Lung (tissue), 12 donors: ENCODE measurements around the gene PAK1. TPM values are rescaled to one million over a fixed set of nuclear protein-coding genes. Genes with fewer than 3 reads are reported as not detected.

Source experiments
- ATAC-seq: fragments of 200-7000 bp; cut with Tn5 transposase; one replicate; pipeline ENCODE4 v1.9.1; 2020; ENCODE audit warnings: moderate number of reproducible peaks; ENCODE audit not compliant: insufficient read depth, low FRiP score
- DNase-seq, 3 donors: peaks; one replicate each; pipeline ENCODE4 v3.0.0-alpha.2; 2013 to 2017
- H3K27ac ChIP-seq, 2 donors: one replicate each; pipeline ENCODE4 v1.5.1; 2013; ENCODE audit warnings: mild to moderate bottlenecking in 2 of 2, moderate library complexity in 2 of 2, control low read depth in 1 of 2, inconsistent platforms in 1 of 2, low read depth in 1 of 2, low read length in 1 of 2
- H3K27me3 ChIP-seq, 3 donors: one replicate each; pipeline ENCODE4 v1.5.1; 2013; ENCODE audit warnings: low read length in 2 of 3; ENCODE audit not compliant: control insufficient read depth in 3 of 3, insufficient read depth in 3 of 3
- H3K36me3 ChIP-seq, 4 donors: one replicate each; pipeline ENCODE4 v1.5.1; 2013; ENCODE audit warnings: low read length in 4 of 4, mild to moderate bottlenecking in 1 of 4, moderate library complexity in 1 of 4; ENCODE audit not compliant: control insufficient read depth in 4 of 4, insufficient read depth in 4 of 4
- H3K4me1 ChIP-seq, 5 donors: one replicate each; pipeline ENCODE4 v1.5.1; 2013; ENCODE audit warnings: low read length in 5 of 5, mild to moderate bottlenecking in 2 of 5, moderate library complexity in 1 of 5; ENCODE audit not compliant: control insufficient read depth in 5 of 5, insufficient read depth in 5 of 5
- H3K4me3 ChIP-seq: one replicate; pipeline ENCODE4 v1.5.1; 2013; ENCODE audit warnings: mild to moderate bottlenecking, control low read depth, moderate library complexity
- H3K9ac ChIP-seq, 2 donors: one replicate each; pipeline ENCODE4 v1.5.1; 2013; ENCODE audit warnings: low read length in 2 of 2, control low read depth in 1 of 2; ENCODE audit not compliant: insufficient read depth in 1 of 2
- H3K9me3 ChIP-seq, 4 donors: one replicate each; pipeline ENCODE4 v1.5.1; 2013; ENCODE audit warnings: low read length in 3 of 4, mild to moderate bottlenecking in 1 of 4, moderate library complexity in 1 of 4; ENCODE audit not compliant: control insufficient read depth in 4 of 4, insufficient read depth in 3 of 4
- WGBS, 2 donors: extraction: QIAGEN DNeasy Blood & Tissue Kit; methylation state at CpG; one replicate each; pipeline ENCODE4 v1.1.7; 2013; 5-methylcytosine and 5-hydroxymethylcytosine counted together
- polyA plus RNA-seq, 2 donors: library from polyadenylated mRNA; stranded (reverse); fragments of 200-250 nt; gene quantifications; one replicate each; pipeline ENCODE4 v1.2.1, GENCODE V29; 2013
- total RNA-seq, 2 donors: library from RNA; depleted of rRNA in 1 of 2; stranded (reverse); fragments of >200 nt in 1 of 2; gene quantifications; one replicate each; pipeline ENCODE4 v1.2.1, GENCODE V29; 2014 to 2021
- TF ChIP-seq, protein P1 (sequence below): IDR thresholded peaks from 2 replicates; pipeline ENCODE4 v1.5.1; 2012; ENCODE audit warnings: mild to moderate bottlenecking; ENCODE audit errors: control extremely low read depth, extremely low read depth
- donor health status: control.
- donor health status: control.
- donor health status: Bipolar disorder and iron deficiency.
- donor health status: healthy.
- donor health status: DM: yes; HTN: yes; CAD: no.

PAK1 gene
- total and polyA plus RNA-seq, 4 donors, result 8.4 to 70.6 (median 29.8) TPM

DNA sequence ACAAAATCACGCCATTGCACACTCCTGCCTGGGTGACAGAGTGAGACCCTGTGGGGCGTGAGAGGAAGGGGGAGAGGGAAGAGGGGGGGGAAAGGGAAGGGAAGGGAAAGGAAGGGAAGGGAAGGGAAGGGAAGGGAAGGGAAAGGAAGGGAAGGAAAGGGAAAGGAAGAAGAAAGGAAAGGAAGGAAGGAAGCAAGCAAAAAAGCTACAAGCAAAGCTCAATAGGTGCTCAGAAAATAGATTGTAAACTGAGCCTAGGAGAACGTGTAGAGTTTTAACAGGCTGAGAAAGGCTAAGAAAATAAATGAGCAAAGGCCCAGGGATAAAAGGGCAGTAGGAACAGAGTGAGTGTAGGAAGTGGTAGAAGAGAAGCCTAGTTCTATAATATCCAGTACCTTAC lies 141.6 kb downstream of the PAK1 start:
- peaks cover 0 to 12% (median 6%) of the 10 kb centered on the region in 4 donors for H3K36me3 ChIP-seq
- H3K9me3 ChIP-seq, result no peaks in the 10 kb centered on the region
- no peak for DNase-seq
- no peaks in the 10 kb centered on the region for H3K27me3 ChIP-seq
- no peak overlapping the region for H3K9ac ChIP-seq
- no peak overlapping the region for H3K27ac ChIP-seq
- H3K4me3 ChIP-seq, result no peak overlapping the region
- TF ChIP-seq, protein P1, sequence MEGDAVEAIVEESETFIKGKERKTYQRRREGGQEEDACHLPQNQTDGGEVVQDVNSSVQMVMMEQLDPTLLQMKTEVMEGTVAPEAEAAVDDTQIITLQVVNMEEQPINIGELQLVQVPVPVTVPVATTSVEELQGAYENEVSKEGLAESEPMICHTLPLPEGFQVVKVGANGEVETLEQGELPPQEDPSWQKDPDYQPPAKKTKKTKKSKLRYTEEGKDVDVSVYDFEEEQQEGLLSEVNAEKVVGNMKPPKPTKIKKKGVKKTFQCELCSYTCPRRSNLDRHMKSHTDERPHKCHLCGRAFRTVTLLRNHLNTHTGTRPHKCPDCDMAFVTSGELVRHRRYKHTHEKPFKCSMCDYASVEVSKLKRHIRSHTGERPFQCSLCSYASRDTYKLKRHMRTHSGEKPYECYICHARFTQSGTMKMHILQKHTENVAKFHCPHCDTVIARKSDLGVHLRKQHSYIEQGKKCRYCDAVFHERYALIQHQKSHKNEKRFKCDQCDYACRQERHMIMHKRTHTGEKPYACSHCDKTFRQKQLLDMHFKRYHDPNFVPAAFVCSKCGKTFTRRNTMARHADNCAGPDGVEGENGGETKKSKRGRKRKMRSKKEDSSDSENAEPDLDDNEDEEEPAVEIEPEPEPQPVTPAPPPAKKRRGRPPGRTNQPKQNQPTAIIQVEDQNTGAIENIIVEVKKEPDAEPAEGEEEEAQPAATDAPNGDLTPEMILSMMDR, result no peak
- no peak for ATAC-seq
- H3K4me1 ChIP-seq, result no peaks in the 10 kb centered on the region
- 84 to 86% methylated on average over 2 of the region's 3 CpGs for WGBS, 2 donors

DNA sequence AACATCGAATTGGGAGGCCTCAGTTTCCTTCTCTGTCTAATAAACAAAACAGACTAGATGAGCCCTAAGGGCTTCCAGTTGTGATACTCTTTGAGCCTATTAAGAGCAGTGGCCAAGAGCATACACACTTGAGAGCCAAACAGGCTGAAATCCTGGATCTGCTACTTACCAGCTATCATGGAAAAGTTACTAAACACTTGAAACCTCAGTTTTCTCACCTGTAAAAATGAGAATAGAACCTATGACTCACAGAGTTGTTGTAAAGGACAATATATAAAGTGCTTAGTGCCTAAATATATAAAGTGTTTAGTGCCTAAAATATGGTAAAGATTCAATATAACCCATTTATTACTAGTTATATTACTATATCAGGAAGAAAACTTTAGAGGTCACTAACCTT lies 148.7 kb downstream of the PAK1 start:
- no peak overlapping the region for H3K27ac ChIP-seq
- no peak overlapping the region for H3K4me3 ChIP-seq
- no peaks in the 10 kb centered on the region for H3K4me1 ChIP-seq
- H3K27me3 ChIP-seq, result no peaks in the 10 kb centered on the region
- H3K9me3 ChIP-seq, result no peaks in the 10 kb centered on the region
- DNase-seq, result no peak
- 90 to 92% methylated on average over 1 of the region's 1 CpG for WGBS, 2 donors
- H3K36me3 ChIP-seq, result peaks cover 0 to 5% (median 2%) of the 10 kb centered on the region in 4 donors
- no peak overlapping the region for H3K9ac ChIP-seq
- no peak for ATAC-seq
- TF ChIP-seq, protein P1, result no peak

DNA sequence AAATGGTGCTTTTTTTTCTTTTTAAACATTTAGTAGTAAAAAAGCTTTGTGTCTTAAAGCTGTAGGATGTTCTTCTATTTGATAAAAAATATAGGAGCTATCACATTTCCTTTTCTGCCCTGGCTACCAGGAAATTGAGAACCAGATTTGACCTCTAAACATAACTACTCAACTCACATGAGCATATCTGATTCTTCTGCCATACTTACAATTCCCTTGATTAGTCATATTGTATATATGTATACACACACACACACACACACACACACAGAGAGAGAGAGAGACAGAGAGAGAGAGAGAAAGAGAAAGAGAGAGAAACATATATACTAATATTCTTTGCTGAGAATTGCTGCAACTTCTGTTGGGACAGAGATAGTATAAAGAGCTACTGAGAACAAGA lies 149.4 kb downstream of the PAK1 start:
- H3K9ac ChIP-seq, result no peak overlapping the region
- no peaks in the 10 kb centered on the region for H3K9me3 ChIP-seq
- H3K27me3 ChIP-seq, result no peaks in the 10 kb centered on the region
- no peak overlapping the region for H3K27ac ChIP-seq
- no peak overlapping the region for H3K4me3 ChIP-seq
- TF ChIP-seq, protein P1, result no peak
- ATAC-seq (no peak), DNase-seq (no peak)
- peaks cover 0 to 5% (median 2%) of the 10 kb centered on the region in 4 donors for H3K36me3 ChIP-seq
- no peaks in the 10 kb centered on the region for H3K4me1 ChIP-seq

DNA sequence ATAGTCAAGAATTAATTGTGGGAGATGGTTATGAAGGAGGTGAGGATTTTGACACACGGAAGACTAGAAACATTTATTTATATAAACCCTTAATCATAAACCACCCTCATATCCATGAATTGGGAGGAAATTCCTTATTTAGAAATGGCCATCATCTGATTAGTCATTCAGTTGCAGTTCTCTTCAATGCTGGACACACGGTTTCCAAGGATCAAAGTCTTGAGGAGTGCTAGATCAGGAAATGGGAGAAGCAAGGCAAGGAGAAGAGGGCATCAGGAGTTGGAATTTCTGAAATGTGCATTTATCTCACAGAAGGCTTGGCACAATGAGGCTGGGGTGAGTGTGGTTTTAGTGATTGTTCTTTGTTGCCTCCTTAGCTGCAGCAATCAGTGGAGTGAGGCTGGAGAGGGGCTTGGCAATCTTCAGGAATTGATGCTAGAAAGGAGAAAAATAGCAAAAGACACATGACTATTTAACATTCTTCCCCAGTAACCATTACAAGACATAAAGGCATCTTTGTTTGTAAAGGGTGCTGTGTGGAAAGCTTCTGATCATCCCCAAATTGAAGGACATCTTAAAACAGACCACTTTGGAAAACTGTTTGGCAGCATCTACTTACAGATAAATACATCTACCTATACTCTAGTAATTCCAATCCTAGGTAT lies 150.8 kb downstream of the PAK1 start:
- Histone ChIP-seq H3K9me3 (no peaks in the 10 kb centered on the region), H3K4me3 (no peak overlapping the region), H3K36me3 (peaks cover 0 to 5% (median 2%) of the 10 kb centered on the region in 4 donors), H3K27me3 (no peaks in the 10 kb centered on the region), H3K27ac (no peak overlapping the region), H3K4me1 (no peaks in the 10 kb centered on the region), H3K9ac (no peak overlapping the region)
- 84 to 86% methylated on average over 2 of the region's 2 CpGs for WGBS, 2 donors
- ATAC-seq, result no peak
- DNase-seq, result no peak
- TF ChIP-seq, protein P1, result no peak
